ACC112 (cell line): ENCODE data around the gene LRRC3B.

Experiments
- H2AFZ ChIP-seq: fragments of 200-600 bp; sonication (generic); one replicate; pipeline ENCODE4 v1.6.0; 2017; ENCODE audit warnings: antibody characterized with exemption, low read length; ENCODE audit not compliant: unreplicated experiment
- H3K27ac ChIP-seq: fragments of 200-600 bp; sonication (generic); 2 replicates; pipeline ENCODE4 v1.5.1; 2014; ENCODE audit warnings: low read depth, mild to moderate bottlenecking, antibody characterized with exemption, low read length, moderate library complexity
- H3K27me3 ChIP-seq: fragments of 200-600 bp; sonication (generic); 2 replicates; pipeline ENCODE4 v1.6.1; 2014; ENCODE audit warnings: mild to moderate bottlenecking, antibody characterized with exemption, low read length, moderate library complexity, mixed read lengths; ENCODE audit not compliant: insufficient read depth
- H3K36me3 ChIP-seq: fragments of 200-600 bp; sonication (generic); 2 replicates; pipeline ENCODE4 v1.6.1; 2016; ENCODE audit warnings: mild to moderate bottlenecking, antibody characterized with exemption, low read length, moderate library complexity, mixed read lengths; ENCODE audit not compliant: insufficient read depth
- H3K4me1 ChIP-seq: fragments of 200-600 bp; sonication (generic); one replicate; pipeline ENCODE4 v1.6.1; 2016; ENCODE audit warnings: low read length, mixed read lengths; ENCODE audit not compliant: insufficient read depth, unreplicated experiment, control insufficient read depth
- H3K4me3 ChIP-seq: fragments of 200-600 bp; sonication (generic); 2 replicates; pipeline ENCODE4 v1.5.1; 2014; ENCODE audit warnings: mild to moderate bottlenecking, low read depth, low read length
- H3K79me2 ChIP-seq: fragments of 200-600 bp; sonication (generic); one replicate; pipeline ENCODE4 v1.6.0; 2016; ENCODE audit warnings: low read length; ENCODE audit not compliant: control insufficient read depth, unreplicated experiment, insufficient read depth

Gene LRRC3B

DNA sequence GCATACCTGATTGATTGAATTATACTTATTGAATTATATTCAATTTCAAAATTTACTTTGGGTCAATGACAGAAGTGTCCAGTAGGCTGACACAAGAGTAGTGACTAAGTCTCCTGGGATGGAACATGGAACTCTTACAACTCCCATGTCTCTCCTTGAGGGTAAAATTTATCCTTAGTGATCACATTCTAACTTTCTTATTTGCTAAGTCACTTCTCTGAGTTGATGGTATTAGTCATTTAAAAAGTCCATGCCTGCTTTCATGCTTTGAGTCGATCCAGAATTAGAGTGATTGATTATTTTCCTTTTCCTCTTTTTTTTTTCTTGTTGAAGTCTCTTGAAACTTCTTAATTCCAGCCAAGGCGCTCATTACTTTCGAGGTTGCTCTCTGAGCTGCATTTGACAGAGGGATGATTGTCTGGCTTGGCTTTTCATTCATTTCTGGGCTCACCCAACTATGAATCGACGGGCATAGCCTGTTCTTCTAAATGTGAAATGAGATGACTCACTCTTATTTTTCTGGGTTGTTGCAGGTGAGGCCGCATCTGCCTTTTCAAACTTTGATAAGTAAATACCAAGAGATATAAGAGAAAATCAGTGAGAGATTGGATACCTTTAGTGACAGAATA lies 34.9 kb downstream of the LRRC3B start:
- H3K79me2 ChIP-seq, result no peaks in the 10 kb centered on the region
- no peak overlapping the region for H3K4me3 ChIP-seq
- H3K27ac ChIP-seq, result no peak overlapping the region
- no peak overlapping the region for H2AFZ ChIP-seq
- H3K4me1 ChIP-seq, result no peaks in the 10 kb centered on the region
- H3K36me3 ChIP-seq, result no peaks in the 10 kb centered on the region
- no peaks in the 10 kb centered on the region for H3K27me3 ChIP-seq

DNA sequence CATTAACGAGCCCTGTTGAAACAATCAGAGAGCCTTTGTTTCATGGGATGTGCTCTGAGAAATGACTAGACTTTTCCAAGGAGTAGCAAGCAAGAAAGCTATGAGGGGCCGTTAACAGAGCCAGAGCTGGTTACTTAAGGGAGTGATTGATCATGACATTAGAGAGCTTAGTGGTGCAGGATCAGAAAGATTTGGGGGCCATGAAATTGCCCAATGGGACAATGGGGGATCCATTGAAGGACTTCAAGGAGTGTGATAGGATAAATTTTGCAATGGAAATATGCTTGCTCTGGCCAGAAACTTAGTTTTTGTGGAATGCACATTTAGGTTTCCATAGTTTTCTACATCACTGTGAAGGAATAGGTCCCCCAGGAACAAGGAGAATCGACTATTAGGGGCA lies 45.6 kb downstream of the LRRC3B start:
- H3K27me3 ChIP-seq, result no peaks in the 10 kb centered on the region
- no peak overlapping the region for H2AFZ ChIP-seq
- no peaks in the 10 kb centered on the region for H3K79me2 ChIP-seq
- H3K4me3 ChIP-seq, result no peak overlapping the region
- H3K36me3 ChIP-seq, result no peaks in the 10 kb centered on the region
- H3K27ac ChIP-seq, result no peak overlapping the region
- no peaks in the 10 kb centered on the region for H3K4me1 ChIP-seq

DNA sequence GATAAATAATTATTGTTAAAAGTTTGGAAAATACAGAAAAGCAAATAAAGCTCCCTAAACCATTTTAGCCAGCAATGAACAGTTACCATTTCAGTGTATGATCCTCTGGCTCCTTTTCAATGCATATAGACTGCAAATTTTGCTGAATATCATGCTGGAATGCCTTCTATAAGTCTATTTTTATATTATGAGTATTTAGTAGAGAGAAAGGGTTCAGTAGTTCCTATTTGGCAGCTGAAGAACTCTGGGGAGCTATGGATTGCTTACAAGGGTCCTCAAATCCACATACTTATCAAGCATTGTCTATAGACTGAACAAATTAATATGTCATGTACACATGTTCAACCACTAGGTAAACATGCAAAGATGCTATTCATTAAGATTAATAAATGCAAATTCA lies 46.1 kb downstream of the LRRC3B start:
- no peaks in the 10 kb centered on the region for H3K4me1 ChIP-seq
- H2AFZ ChIP-seq, result no peak overlapping the region
- H3K36me3 ChIP-seq, result no peaks in the 10 kb centered on the region
- H3K27me3 ChIP-seq, result no peaks in the 10 kb centered on the region
- H3K79me2 ChIP-seq, result no peaks in the 10 kb centered on the region
- no peak overlapping the region for H3K4me3 ChIP-seq
- H3K27ac ChIP-seq, result no peak overlapping the region

DNA sequence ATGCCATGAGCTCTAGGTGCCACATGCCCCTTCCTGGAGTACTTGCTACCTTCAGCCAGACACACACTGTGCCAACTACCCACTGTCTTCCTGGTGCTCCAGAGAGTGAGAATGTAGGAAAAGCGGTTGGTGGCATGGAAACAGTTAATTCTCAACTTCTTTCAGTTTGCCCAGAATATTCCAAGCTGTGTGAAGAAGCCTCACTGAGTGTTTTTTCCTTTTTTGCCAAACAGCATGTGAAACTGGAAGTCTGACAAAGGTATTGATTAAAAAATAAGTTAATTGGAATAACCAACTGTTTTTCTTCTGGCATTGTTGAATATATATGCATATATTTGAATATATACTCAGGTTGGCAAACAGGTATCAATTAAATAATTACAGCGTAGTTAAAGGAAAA lies 52.8 kb downstream of the LRRC3B start:
- Histone ChIP-seq H2AFZ (no peak overlapping the region), H3K4me3 (no peak overlapping the region), H3K4me1 (no peaks in the 10 kb centered on the region), H3K79me2 (no peaks in the 10 kb centered on the region), H3K27ac (no peak overlapping the region), H3K36me3 (no peaks in the 10 kb centered on the region), H3K27me3 (no peaks in the 10 kb centered on the region)

DNA sequence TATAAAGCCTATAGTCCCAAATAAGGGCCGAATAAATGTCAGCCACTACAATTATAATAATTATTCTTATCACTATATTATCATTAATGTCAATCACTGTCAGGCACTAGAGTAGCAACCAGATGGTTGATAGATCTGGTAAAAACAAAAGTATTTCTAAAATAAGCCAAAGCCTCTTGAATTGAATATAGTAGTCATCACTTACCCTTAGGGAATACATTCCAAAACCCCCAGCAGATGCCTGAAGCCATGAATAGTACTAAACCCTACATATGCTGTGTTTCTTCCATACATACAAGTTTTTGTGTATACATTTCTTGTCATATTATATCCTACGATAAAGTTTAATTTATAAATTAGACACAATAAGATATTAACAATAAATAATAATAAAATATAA lies 59.1 kb downstream of the LRRC3B start:
- no peaks in the 10 kb centered on the region for H3K79me2 ChIP-seq
- no peaks in the 10 kb centered on the region for H3K36me3 ChIP-seq
- no peak overlapping the region for H3K27ac ChIP-seq
- no peak overlapping the region for H3K4me3 ChIP-seq
- no peak overlapping the region for H2AFZ ChIP-seq
- H3K4me1 ChIP-seq, result no peaks in the 10 kb centered on the region
- no peaks in the 10 kb centered on the region for H3K27me3 ChIP-seq

DNA sequence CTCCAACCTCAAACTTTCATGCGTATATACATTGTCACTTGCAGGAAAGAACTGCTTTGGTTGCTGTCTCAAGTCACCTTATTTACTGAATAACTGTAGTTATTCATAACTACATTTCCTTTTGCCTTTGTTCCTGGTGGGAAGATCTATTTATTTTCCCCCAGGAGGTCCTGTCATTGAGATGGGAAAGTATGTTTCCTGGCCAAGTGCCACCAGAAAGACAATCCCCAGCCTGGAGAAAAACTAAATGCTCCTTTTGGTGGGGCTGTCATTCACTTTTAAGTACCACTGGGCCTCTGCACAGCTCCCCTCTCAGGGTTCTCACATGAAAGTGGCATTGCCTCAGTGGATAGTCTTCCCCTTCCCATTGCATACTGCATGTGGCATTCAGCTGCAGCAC lies 59.8 kb downstream of the LRRC3B start:
- Histone ChIP-seq H3K79me2 (no peaks in the 10 kb centered on the region), H3K4me3 (no peak overlapping the region), H3K36me3 (no peaks in the 10 kb centered on the region), H3K4me1 (no peaks in the 10 kb centered on the region), H2AFZ (no peak overlapping the region), H3K27ac (no peak overlapping the region), H3K27me3 (no peaks in the 10 kb centered on the region)

DNA sequence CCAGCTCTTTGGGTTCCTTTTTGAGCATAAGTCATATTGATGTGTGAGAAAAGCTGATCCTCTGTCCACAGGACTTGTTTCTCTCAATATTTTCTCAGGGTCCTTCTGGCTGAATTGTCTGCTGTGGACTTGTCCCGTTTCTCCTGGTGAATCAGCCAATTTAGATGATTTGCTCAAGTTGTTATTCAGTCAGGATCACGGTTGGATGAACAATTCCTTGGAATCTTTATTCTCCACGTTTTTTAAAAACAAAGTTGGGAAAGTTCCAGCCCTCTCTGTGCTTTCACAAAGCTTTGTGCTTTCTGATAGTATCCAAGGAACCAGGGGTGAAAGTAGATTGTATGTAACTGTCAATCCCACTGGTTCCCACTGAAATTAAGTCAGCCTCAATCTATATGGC lies 61.3 kb downstream of the LRRC3B start:
- no peaks in the 10 kb centered on the region for H3K27me3 ChIP-seq
- no peaks in the 10 kb centered on the region for H3K4me1 ChIP-seq
- H3K27ac ChIP-seq, result no peak overlapping the region
- H3K36me3 ChIP-seq, result no peaks in the 10 kb centered on the region
- H3K4me3 ChIP-seq, result no peak overlapping the region
- H2AFZ ChIP-seq, result no peak overlapping the region
- no peaks in the 10 kb centered on the region for H3K79me2 ChIP-seq

DNA sequence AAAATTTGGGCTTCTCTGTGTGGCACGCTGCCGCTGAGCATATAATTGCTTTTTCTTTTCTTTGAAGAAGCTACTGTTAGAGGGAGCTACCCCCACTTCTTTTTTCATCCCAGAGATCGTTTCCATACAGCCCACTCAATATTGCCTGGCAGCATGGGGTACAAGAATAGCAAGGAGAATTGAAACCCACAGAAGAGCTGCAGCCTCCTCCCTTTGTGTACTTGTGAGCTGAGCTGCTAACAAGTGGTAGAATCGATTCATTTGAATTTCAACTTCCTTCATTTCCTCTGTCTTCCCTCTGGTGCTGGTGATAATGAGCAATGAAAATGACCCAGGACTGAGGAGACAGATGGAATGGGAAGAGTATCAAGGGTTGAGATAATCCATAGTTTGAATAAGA lies 64.9 kb downstream of the LRRC3B start:
- Histone ChIP-seq H3K79me2 (no peaks in the 10 kb centered on the region), H3K27me3 (no peaks in the 10 kb centered on the region), H2AFZ (no peak overlapping the region), H3K36me3 (no peaks in the 10 kb centered on the region), H3K4me3 (no peak overlapping the region), H3K27ac (no peak overlapping the region), H3K4me1 (no peaks in the 10 kb centered on the region)

DNA sequence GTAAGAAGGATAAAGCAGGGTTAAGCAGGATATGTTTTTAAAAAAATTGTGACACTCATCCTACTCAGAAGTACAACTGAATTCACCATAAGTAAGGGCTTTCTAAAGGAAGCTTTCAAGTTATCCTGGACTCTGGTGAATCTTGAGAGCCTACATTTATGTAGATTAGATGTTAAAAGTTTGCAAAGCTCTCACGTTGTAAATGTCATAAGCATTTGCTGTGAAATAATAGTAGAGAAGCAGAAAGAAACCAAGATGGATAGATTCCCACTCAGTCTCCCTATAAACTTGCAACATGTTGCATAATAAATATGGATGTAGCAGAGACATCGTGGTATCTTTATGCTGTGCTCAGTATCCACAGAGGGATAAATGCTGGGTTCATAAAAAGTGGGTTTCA lies 77.0 kb downstream of the LRRC3B start:
- Histone ChIP-seq H3K4me1 (no peaks in the 10 kb centered on the region), H2AFZ (no peak overlapping the region), H3K36me3 (no peaks in the 10 kb centered on the region), H3K4me3 (no peak overlapping the region), H3K79me2 (no peaks in the 10 kb centered on the region), H3K27ac (no peak overlapping the region), H3K27me3 (no peaks in the 10 kb centered on the region)

DNA sequence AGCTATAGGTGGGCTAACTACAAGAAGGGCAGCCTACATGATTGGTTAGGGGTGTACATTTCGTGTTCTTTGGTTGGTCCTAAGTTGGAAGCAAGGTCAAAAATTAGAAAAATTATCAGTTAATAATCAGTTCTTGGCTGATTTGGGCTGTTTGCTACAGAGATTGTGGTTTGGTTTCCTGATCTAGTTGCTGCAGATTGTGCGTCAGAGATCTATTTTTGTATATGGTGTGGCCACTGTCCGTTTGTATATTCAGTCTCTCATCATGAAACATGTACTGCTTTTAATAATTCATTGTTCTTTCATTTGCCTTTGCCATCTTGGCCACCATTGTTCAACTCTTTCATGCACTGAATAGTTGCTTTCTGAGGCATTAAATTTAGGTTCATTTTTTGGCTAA lies 80.9 kb downstream of the LRRC3B start:
- Histone ChIP-seq H3K4me3 (no peak overlapping the region), H2AFZ (no peak overlapping the region), H3K36me3 (no peaks in the 10 kb centered on the region), H3K79me2 (no peaks in the 10 kb centered on the region), H3K4me1 (no peaks in the 10 kb centered on the region), H3K27me3 (no peaks in the 10 kb centered on the region), H3K27ac (no peak overlapping the region)

DNA sequence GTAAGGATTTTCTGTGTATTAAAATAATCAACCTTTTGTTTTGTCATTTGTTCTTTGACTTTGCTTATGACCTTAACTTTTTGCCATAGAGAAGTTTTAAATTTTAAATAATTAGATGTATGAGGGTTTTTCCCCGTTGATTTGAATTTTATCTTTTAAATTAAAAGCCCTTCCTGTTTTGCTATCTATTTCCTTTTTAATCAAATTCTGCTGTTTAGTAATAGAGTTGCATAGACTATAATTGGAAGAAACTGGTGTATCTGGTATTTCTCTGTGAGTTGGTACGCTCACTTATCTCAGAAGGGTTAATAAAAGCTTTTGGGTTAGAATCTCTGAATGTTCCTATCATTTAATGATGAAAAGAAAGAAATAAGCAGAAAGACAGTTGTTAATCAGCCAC lies 82.2 kb downstream of the LRRC3B start:
- Histone ChIP-seq H3K36me3 (no peaks in the 10 kb centered on the region), H3K4me1 (no peaks in the 10 kb centered on the region), H3K4me3 (no peak overlapping the region), H3K79me2 (no peaks in the 10 kb centered on the region), H2AFZ (no peak overlapping the region), H3K27me3 (no peaks in the 10 kb centered on the region), H3K27ac (no peak overlapping the region)
